OCI-LY7 (cell line): Measurements from ENCODE around the gene FRAT2. TPM values are rescaled to one million over a fixed set of nuclear protein-coding genes. Genes with fewer than 3 reads are reported as not detected.

Experiments
- BruUV-seq: library from RNA; stranded (reverse); fragments of 400-500 nt; replicated peaks from 2 replicates; lab custom pipeline; 2021; lab: Mats Ljungman, UMichigan
- CTCF ChIA-PET: fragments of 300-600 bp; sonication (Branson Sonifier 250); formaldehyde crosslinking; loops from one replicate; lab custom pipeline; 2022; ENCODE audit warnings: antibody characterized with exemption; ENCODE audit not compliant: unreplicated experiment; lab: Charles Lee
- POLR2A ChIA-PET: fragments of 300-600 bp; sonication (Branson Sonifier 250); formaldehyde crosslinking; loops from one replicate; lab custom pipeline; 2022; ENCODE audit warnings: antibody characterized with exemption; lab: Charles Lee
- DNase-seq: peaks from one replicate; pipeline ENCODE4 v3.0.0-alpha.2; 2015; ENCODE audit warnings: low spot score
- H2AFZ ChIP-seq: fragments of 200-600 bp; sonication (generic), shearing (Covaris generic); 2 replicates; pipeline ENCODE4 v1.6.1; 2014; ENCODE audit warnings: mild to moderate bottlenecking, antibody characterized with exemption, low read length, moderate library complexity
- H3K27ac ChIP-seq: fragments of 200-600 bp; sonication (generic); 2 replicates; pipeline ENCODE4 v1.5.1; 2014; ENCODE audit warnings: mixed run types, low read depth, mild to moderate bottlenecking, moderate library complexity, low read length, inconsistent platforms; ENCODE audit not compliant: poor library complexity, severe bottlenecking
- H3K36me3 ChIP-seq: fragments of 200-600 bp; sonication (generic); 2 replicates; pipeline ENCODE4 v1.6.1; 2014; ENCODE audit warnings: mild to moderate bottlenecking, antibody characterized with exemption, low read length, moderate library complexity, mixed read lengths; ENCODE audit not compliant: insufficient read depth
- H3K4me1 ChIP-seq: fragments of 200-600 bp; sonication (generic); 2 replicates; pipeline ENCODE4 v1.5.1; 2014; ENCODE audit warnings: mild to moderate bottlenecking, low read length; ENCODE audit not compliant: insufficient read depth, poor library complexity, severe bottlenecking
- H3K4me2 ChIP-seq: fragments of 200-600 bp; sonication (generic); 2 replicates; pipeline ENCODE4 v1.6.1; 2014; ENCODE audit warnings: mild to moderate bottlenecking, low read length
- H3K4me3 ChIP-seq: fragments of 200-600 bp; sonication (generic); 2 replicates; pipeline ENCODE4 v1.5.1; 2014; ENCODE audit warnings: mild to moderate bottlenecking, low read depth, low read length; ENCODE audit not compliant: poor library complexity, severe bottlenecking
- H3K79me2 ChIP-seq: fragments of 200-600 bp; sonication (generic); 2 replicates; pipeline ENCODE4 v1.6.1; 2016; ENCODE audit warnings: low read depth, mild to moderate bottlenecking, low read length, moderate library complexity, mixed read lengths; ENCODE audit not compliant: insufficient read depth
- H3K9me2 ChIP-seq: fragments of 200-600 bp; sonication (generic); 2 replicates; pipeline ENCODE4 v1.6.1; 2016; ENCODE audit warnings: mild to moderate bottlenecking, low read length, mixed read lengths; ENCODE audit not compliant: insufficient read depth
- H3K9me3 ChIP-seq: fragments of 200-600 bp; sonication (generic); 2 replicates; pipeline ENCODE4 v1.6.1; 2014; ENCODE audit warnings: mild to moderate bottlenecking, mixed run types, low read length, mixed read lengths
- H4K20me1 ChIP-seq: fragments of 200-600 bp; sonication (generic); 2 replicates; pipeline ENCODE4 v1.6.1; 2014; ENCODE audit warnings: mild to moderate bottlenecking, antibody characterized with exemption, low read length, moderate library complexity, mixed read lengths; ENCODE audit not compliant: insufficient read depth
- EZH2phosphoT487 ChIP-seq: fragments of 200-600 bp; sonication (generic); IDR thresholded peaks from 2 replicates; pipeline ENCODE4 v1.6.1; 2018; ENCODE audit warnings: low read depth, borderline replicate concordance, mild to moderate bottlenecking, mixed run types, antibody characterized with exemption, low read length, moderate library complexity, mixed read lengths
- intact Hi-C: fragments of 100-400 bp; cut with micrococcal nuclease; formaldehyde crosslinking; loops from one replicate; pipeline ENCODE4 v1.10.0; 2022; ENCODE audit not compliant: unreplicated experiment
- total RNA-seq, 2 experiments: library from RNA; depleted of rRNA in 1 of 2; stranded (reverse); fragments of >200 nt in 1 of 2; shearing (Covaris generic) in 1 of 2; gene quantifications; 2 replicates each; pipeline ENCODE4 v1.2.3, GENCODE V29; 2014 to 2022
- TF ChIP-seq, protein P1 (sequence below): fragments of 200-600 bp; sonication (generic); conservative IDR thresholded peaks from 2 replicates; pipeline ENCODE4 v1.5.1; 2014; ENCODE audit warnings: mild to moderate bottlenecking, antibody characterized with exemption, low read length, moderate library complexity, mixed read lengths

FRAT2 gene
- total RNA-seq, 2 experiments from 2014 or later = 9.3 to 18.4 TPM

DNA sequence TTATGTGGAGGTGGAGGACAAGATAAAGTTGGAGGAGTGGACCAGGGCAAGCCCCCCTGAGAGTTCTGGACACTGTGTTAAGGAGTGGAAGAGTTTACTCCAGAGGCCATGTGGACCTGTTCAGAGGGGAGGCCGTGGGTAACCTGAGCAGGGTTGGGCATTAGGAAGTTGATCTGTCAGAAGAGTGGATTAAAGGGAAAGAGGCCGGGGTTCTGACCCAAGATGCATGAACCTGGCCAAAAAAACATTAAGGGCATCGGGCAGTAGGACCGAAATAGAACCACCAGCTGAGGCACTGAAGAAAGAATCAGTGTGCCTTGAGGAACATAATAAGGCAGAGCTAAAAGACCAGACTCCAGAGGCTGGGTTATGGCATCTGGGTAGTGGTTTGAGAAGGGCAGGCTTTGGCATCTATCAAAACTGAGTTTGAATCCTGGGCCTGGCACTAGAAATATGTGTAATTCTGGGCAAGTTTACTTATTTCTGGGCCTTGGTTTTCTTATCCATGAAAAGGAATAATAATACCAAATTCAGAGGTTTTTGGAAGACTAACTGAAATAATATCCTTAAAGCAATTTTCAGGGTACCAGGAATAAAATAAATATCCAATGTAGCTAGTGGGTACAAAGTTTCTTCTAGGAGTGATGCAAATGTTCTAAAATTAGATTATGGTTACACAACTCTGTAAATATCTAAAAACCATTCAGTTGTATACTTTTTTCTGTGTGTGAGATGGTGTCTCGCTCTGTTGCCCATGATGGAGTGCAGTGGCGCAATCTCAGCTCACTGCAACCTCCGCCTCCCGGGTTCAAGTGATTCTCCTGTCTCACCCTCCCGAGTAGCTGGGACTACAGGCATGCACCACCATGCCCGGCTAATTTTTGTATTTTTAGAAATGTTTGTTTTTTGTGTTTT lies 26.4 kb downstream of the FRAT2 start:
- Histone ChIP-seq H3K4me3 (no peak overlapping the region), H3K9me3 (no peaks in the 10 kb centered on the region), H3K27ac (no peak overlapping the region), H3K4me2 (no peak overlapping the region), H4K20me1 (no peaks in the 10 kb centered on the region), H2AFZ (no peak overlapping the region), H3K4me1 (no peaks in the 10 kb centered on the region), H3K79me2 (no peaks in the 10 kb centered on the region), H3K36me3 (no peaks in the 10 kb centered on the region), H3K9me2 (no peaks in the 10 kb centered on the region)
- DNase-seq = no peak
- no peak for TF ChIP-seq EZH2phosphoT487
- TF ChIP-seq, protein P1, sequence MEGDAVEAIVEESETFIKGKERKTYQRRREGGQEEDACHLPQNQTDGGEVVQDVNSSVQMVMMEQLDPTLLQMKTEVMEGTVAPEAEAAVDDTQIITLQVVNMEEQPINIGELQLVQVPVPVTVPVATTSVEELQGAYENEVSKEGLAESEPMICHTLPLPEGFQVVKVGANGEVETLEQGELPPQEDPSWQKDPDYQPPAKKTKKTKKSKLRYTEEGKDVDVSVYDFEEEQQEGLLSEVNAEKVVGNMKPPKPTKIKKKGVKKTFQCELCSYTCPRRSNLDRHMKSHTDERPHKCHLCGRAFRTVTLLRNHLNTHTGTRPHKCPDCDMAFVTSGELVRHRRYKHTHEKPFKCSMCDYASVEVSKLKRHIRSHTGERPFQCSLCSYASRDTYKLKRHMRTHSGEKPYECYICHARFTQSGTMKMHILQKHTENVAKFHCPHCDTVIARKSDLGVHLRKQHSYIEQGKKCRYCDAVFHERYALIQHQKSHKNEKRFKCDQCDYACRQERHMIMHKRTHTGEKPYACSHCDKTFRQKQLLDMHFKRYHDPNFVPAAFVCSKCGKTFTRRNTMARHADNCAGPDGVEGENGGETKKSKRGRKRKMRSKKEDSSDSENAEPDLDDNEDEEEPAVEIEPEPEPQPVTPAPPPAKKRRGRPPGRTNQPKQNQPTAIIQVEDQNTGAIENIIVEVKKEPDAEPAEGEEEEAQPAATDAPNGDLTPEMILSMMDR = no peak
- POLR2A ChIA-PET = interaction anchor here (1.1 kb wide), 1 partner anchor 42 kb away, joined by 3 read pairs; no protein-coding TSS in a partner anchor
- CTCF ChIA-PET = no interaction called here
- no TSS peak for BruUV-seq
- intact Hi-C loops = no loop called here

DNA sequence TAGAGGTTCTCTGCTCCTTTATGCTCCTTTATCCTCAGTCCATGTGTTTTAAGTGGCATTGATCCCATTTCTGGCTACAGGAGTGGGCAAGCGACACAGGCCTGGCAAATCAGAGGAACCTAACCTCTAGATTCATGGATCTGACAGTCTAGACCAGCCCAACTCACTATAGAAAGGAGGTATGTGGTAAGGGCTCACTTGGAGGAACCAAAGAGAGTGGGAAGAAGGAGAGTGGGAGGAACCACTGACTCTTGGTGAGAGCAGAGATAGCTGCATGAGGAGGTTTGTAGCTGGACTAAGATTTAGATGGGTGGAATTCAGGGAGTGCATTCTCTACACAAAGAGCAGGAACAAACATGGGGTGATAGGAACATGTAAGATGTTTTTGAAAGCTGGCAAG lies 27.1 kb downstream of the FRAT2 start:
- Histone ChIP-seq H3K9me2 (no peaks in the 10 kb centered on the region), H4K20me1 (no peaks in the 10 kb centered on the region), H3K27ac (no peak overlapping the region), H3K4me2 (no peak overlapping the region), H3K36me3 (no peaks in the 10 kb centered on the region), H2AFZ (no peak overlapping the region), H3K4me3 (no peak overlapping the region), H3K79me2 (no peaks in the 10 kb centered on the region), H3K4me1 (no peaks in the 10 kb centered on the region), H3K9me3 (no peaks in the 10 kb centered on the region)
- POLR2A ChIA-PET = interaction anchor here (1.1 to 1.4 kb wide), 2 partner anchors 9 to 41 kb away, joined by 3 to 4 read pairs; no protein-coding TSS in a partner anchor
- no peak for DNase-seq
- no TSS peak for BruUV-seq
- CTCF ChIA-PET = no interaction called here
- TF ChIP-seq, protein P1 = no peak
- TF ChIP-seq EZH2phosphoT487 = no peak
- intact Hi-C loops = no loop called here
